Liver (tissue), 9 donors: Measurements from ENCODE around the gene LRRC61. TPM values are rescaled to one million over a fixed set of nuclear protein-coding genes. Genes with fewer than 3 reads are reported as not detected.

Experiments used
- DNase-seq: peaks from one replicate; pipeline ENCODE4 v3.0.0-alpha.2; 2017; ENCODE audit warnings: low spot score
- H3K27ac ChIP-seq, 2 donors: one replicate each; pipeline ENCODE4 v1.7.0; 2013; ENCODE audit warnings: inconsistent platforms in 2 of 2, low read length in 2 of 2, control low read depth in 1 of 2, low read depth in 1 of 2, mild to moderate bottlenecking in 1 of 2
- H3K27me3 ChIP-seq, 4 donors: one replicate each; pipeline versions ENCODE4 v1.6.1 to v1.7.0; 2013; ENCODE audit warnings: low read length in 3 of 4, inconsistent platforms in 1 of 4, mild to moderate bottlenecking in 1 of 4, moderate library complexity in 1 of 4; ENCODE audit not compliant: control insufficient read depth in 4 of 4, insufficient read depth in 4 of 4
- H3K36me3 ChIP-seq, 4 donors: one replicate each; pipeline versions ENCODE4 v1.6.1 to v1.7.0; 2013; ENCODE audit warnings: low read length in 3 of 4, mild to moderate bottlenecking in 3 of 4, low read depth in 1 of 4, moderate library complexity in 1 of 4; ENCODE audit not compliant: control insufficient read depth in 4 of 4, insufficient read depth in 3 of 4
- H3K4me1 ChIP-seq, 4 donors: one replicate each; pipeline versions ENCODE4 v1.6.1 to v1.7.0; 2013; ENCODE audit warnings: low read length in 3 of 4, mild to moderate bottlenecking in 3 of 4, moderate library complexity in 1 of 4; ENCODE audit not compliant: control insufficient read depth in 4 of 4, insufficient read depth in 4 of 4
- H3K4me3 ChIP-seq, 3 donors: one replicate each; pipeline versions ENCODE4 v1.6.1 to v1.7.0; 2013; ENCODE audit warnings: low read length in 3 of 3, control low read depth in 1 of 3, low read depth in 1 of 3, mild to moderate bottlenecking in 1 of 3
- H3K9ac ChIP-seq, 2 donors: one replicate each; pipeline ENCODE4 v1.7.0; 2013; ENCODE audit warnings: low read length in 2 of 2, mild to moderate bottlenecking in 2 of 2, moderate library complexity in 2 of 2, control low read depth in 1 of 2, low read depth in 1 of 2
- H3K9me3 ChIP-seq, 4 donors: one replicate each; pipeline versions ENCODE4 v1.6.1 to v1.7.0; 2013; ENCODE audit warnings: low read length in 3 of 4; ENCODE audit not compliant: control insufficient read depth in 4 of 4
- ATF3 ChIP-seq: IDR thresholded peaks from 2 replicates; pipeline ENCODE4 v1.6.1; 2016; ENCODE audit warnings: antibody characterized with exemption
- CTCF ChIP-seq: fragments of 150-350 bp; IDR thresholded peaks from 2 replicates; pipeline ENCODE4 v1.5.1; 2017; ENCODE audit warnings: improper control_type of control experiment, low read depth, low read length; ENCODE audit not compliant: missing input control
- EGR1 ChIP-seq, 2 donors: IDR thresholded peaks; 2 replicates each; pipeline ENCODE4 v1.6.1; 2016 to 2018; ENCODE audit warnings: antibody characterized with exemption in 2 of 2, low read depth in 2 of 2
- FOXA1 ChIP-seq: IDR thresholded peaks from 2 replicates; pipeline ENCODE4 v1.6.1; 2016; ENCODE audit warnings: antibody characterized with exemption
- FOXA2 ChIP-seq: IDR thresholded peaks from 2 replicates; pipeline ENCODE4 v1.6.1; 2016; ENCODE audit warnings: antibody characterized with exemption
- GABPA ChIP-seq, 2 donors: IDR thresholded peaks in 1 of 2; conservative IDR thresholded peaks in 1 of 2; 2 replicates each; pipeline ENCODE4 v1.6.1; 2016; ENCODE audit warnings: antibody characterized with exemption in 2 of 2, mild to moderate bottlenecking in 1 of 2, moderate library complexity in 1 of 2
- HNF4G ChIP-seq: IDR thresholded peaks from 2 replicates; pipeline ENCODE4 v1.6.1; 2016; ENCODE audit warnings: antibody characterized with exemption
- NR2F2 ChIP-seq: IDR thresholded peaks from 2 replicates; pipeline ENCODE4 v1.6.1; 2016; ENCODE audit warnings: antibody characterized with exemption
- RAD21 ChIP-seq, 2 donors: IDR thresholded peaks; 2 replicates each; pipeline ENCODE4 v1.6.1; 2016; ENCODE audit warnings: antibody characterized with exemption in 2 of 2, mild to moderate bottlenecking in 2 of 2
- REST ChIP-seq: IDR thresholded peaks from 2 replicates; pipeline ENCODE4 v1.6.1; 2016; ENCODE audit warnings: antibody characterized with exemption, mild to moderate bottlenecking
- RXRA ChIP-seq, 2 donors: IDR thresholded peaks; 2 replicates each; pipeline ENCODE4 v1.6.1; 2017 to 2018; ENCODE audit warnings: antibody characterized with exemption in 2 of 2, mild to moderate bottlenecking in 1 of 2
- SP1 ChIP-seq: IDR thresholded peaks from 2 replicates; pipeline ENCODE4 v1.6.1; 2018; ENCODE audit warnings: antibody characterized with exemption, mild to moderate bottlenecking
- TAF1 ChIP-seq: conservative IDR thresholded peaks from 2 replicates; pipeline ENCODE4 v1.6.1; 2016; ENCODE audit warnings: antibody characterized with exemption, mild to moderate bottlenecking
- YY1 ChIP-seq: IDR thresholded peaks from 2 replicates; pipeline ENCODE4 v1.6.1; 2016; ENCODE audit warnings: antibody characterized with exemption, mild to moderate bottlenecking
- ZBTB33 ChIP-seq: IDR thresholded peaks from 2 replicates; pipeline ENCODE4 v1.6.1; 2016; ENCODE audit warnings: antibody characterized with exemption
- WGBS: extraction: QIAGEN DNeasy Blood & Tissue Kit; methylation state at CpG from one replicate; pipeline ENCODE4 v1.1.7; 2013; 5-methylcytosine and 5-hydroxymethylcytosine counted together
- polyA plus RNA-seq, 2 donors: library from polyadenylated mRNA; stranded (reverse) in 1 of 2; unstranded in 1 of 2; fragments of 200-250 nt in 1 of 2; fragments of >200 nt in 1 of 2; fragmentation: Nextera tagmentation in 1 of 2; extraction: Ambion mirVana in 1 of 2; gene quantifications; one replicate each; pipeline versions ENCODE4 v1.2.1 to v1.2.3, GENCODE V29; 2013 to 2015
- total RNA-seq, 2 donors: library from RNA; depleted of rRNA; stranded (reverse); fragments of >200 nt; gene quantifications; one replicate each; pipeline ENCODE4 v1.2.3, GENCODE V29; 2014
- TF ChIP-seq, protein P1 (sequence below): IDR thresholded peaks from 2 replicates; pipeline ENCODE4 v1.6.1; 2016; ENCODE audit warnings: antibody characterized with exemption
- donor health status: healthy.
- donor health status: healthy.
- donor health status: healthy.
- donor health status: healthy.
- donor health status: healthy.

Gene LRRC61
- total and polyA plus RNA-seq, 4 donors: 12.0 to 21.0 (median 15.6) TPM

DNA sequence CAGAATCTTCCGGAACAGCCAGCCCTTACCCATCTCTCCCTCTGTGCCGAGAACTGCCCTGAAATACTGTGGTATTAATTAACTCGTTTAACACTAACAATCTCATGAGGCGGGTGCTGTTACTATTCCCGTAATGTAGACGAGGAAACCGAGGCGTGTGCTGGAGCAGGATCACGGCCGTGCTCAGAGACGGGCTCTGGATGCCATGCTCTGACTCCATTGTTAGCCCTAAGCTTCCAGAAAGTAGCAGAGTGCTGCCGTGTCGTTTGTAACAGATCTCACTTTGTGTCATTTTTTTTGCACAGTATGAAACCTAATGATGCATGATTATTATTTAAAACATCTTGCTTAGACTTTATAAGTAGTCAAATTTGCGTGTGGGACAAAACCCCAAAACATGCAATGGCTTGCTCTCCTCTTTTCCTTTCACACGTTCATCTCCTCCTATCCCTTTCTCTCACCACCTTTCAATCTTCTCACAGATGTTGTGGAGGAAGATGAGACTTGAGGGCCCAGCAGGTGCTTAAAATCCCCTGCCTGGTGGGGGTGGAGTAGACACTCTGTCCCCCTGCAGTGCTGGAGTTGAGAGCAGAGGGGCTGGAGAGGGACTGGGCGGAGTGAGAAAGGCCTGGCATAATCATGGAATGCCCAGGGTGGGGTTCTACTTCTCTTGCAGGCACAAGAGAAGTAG lies 672 bp downstream of the LRRC61 start:
- Histone ChIP-seq H3K9ac (peak overlapping the region; percentile 43 to 98), H3K9me3 (no peaks in the 10 kb centered on the region), H3K36me3 (peaks cover 2 to 16% (median 7%) of the 10 kb centered on the region in 4 donors), H3K4me1 (peaks cover 6 to 51% (median 28%) of the 10 kb centered on the region in 4 donors), H3K4me3 (peak overlapping the region; percentile 59 to 82 (median 75)), H3K27me3 (no peaks in the 10 kb centered on the region), H3K27ac (peak overlapping the region; percentile 84 to 96)
- WGBS: 10% methylated on average over 16 of the region's 16 CpGs
- TF ChIP-seq REST: peak; percentile 24
- no peak for TF ChIP-seq GABPA (IDR thresholded peaks at IDR 0.05 in 1 of 2, conservative IDR thresholded peaks at IDR 0.05 in 1 of 2)
- TF ChIP-seq NR2F2: no peak
- TF ChIP-seq ZBTB33: no peak
- no peak for TF ChIP-seq SP1
- no peak for TF ChIP-seq RXRA (IDR thresholded peaks at IDR 0.05)
- TF ChIP-seq FOXA1: no peak
- no peak for TF ChIP-seq RAD21 (IDR thresholded peaks at IDR 0.05)
- no peak for TF ChIP-seq ATF3
- peak; percentile 22 for TF ChIP-seq TAF1
- TF ChIP-seq, protein P1, sequence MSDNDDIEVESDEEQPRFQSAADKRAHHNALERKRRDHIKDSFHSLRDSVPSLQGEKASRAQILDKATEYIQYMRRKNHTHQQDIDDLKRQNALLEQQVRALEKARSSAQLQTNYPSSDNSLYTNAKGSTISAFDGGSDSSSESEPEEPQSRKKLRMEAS: peak; percentile 42
- no peak for TF ChIP-seq EGR1 (IDR thresholded peaks at IDR 0.05; ENCODE audit: low read depth in 2 of 2)
- no peak for TF ChIP-seq HNF4G
- no peak for TF ChIP-seq CTCF
- TF ChIP-seq FOXA2: no peak
- TF ChIP-seq YY1: peak; percentile 91
- no peak for DNase-seq
